Panc1 (cell line): ENCODE measurements around the gene GLS.

ENCODE experiments used
- CTCF ChIP-seq: fragments of 450-650 bp; IDR thresholded peaks from 2 replicates; pipeline ENCODE4 v1.5.1; 2017; ENCODE audit warnings: mild to moderate bottlenecking
- POLR2AphosphoS5 ChIP-seq: IDR thresholded peaks from 2 replicates; pipeline ENCODE4 v1.6.1; 2012; ENCODE audit warnings: mild to moderate bottlenecking, low read depth, low read length, moderate library complexity

GRCh38 chr2:190853531-190854383 is 26.9 kb upstream of the GLS start:
- no peak for TF ChIP-seq POLR2AphosphoS5
- no peak for TF ChIP-seq CTCF
